Stimulated activated naive CD8-positive, alpha-beta T cell treated with anti-CD3 and anti-CD28 coated beads, Interleukin-15, amount 100 ng/mL, for 72 hours (primary cell): ENCODE measurements around the gene LAMTOR2.

Experiments used
- ATAC-seq: fragments of 150-1000 bp; cut with Tn5 transposase; 2 replicates; pipeline ENCODE4 v1.10.0; 2021; ENCODE audit warnings: mild to moderate bottlenecking, moderate library complexity
- DNase-seq, 2 donors: peaks; one replicate each; pipeline ENCODE4 v3.0.0; 2021 to 2022
- H3K27ac Mint-ChIP-seq, 2 donors: one replicate each; pipeline ENCODE4 v1.8.0; 2022; ENCODE audit warnings: mild to moderate bottlenecking in 2 of 2, mixed read lengths in 2 of 2, moderate library complexity in 2 of 2
- H3K27me3 Mint-ChIP-seq: one replicate; pipeline ENCODE4 v1.8.0; 2022; ENCODE audit warnings: mixed read lengths
- H3K4me1 Mint-ChIP-seq: one replicate; pipeline ENCODE4 v1.8.0; 2022; ENCODE audit warnings: mild to moderate bottlenecking, mixed read lengths
- H3K4me3 Mint-ChIP-seq, 2 donors: one replicate each; pipeline ENCODE4 v1.8.0; 2022; ENCODE audit warnings: mild to moderate bottlenecking in 2 of 2, mixed read lengths in 2 of 2, moderate library complexity in 1 of 2
- H3K9me3 Mint-ChIP-seq, 2 donors: one replicate each; pipeline ENCODE4 v1.8.0; 2022; ENCODE audit warnings: mixed read lengths in 2 of 2

LAMTOR2 gene

GRCh38 chr1:156097499-156098178 lies 43.1 kb downstream of the LAMTOR2 start:
- Mint-ChIP-seq H3K27ac (peak overlapping the region; percentile 94 to 95), H3K9me3 (no peaks in the 10 kb centered on the region), H3K27me3 (peaks cover 34% of the 10 kb centered on the region), H3K4me1 (peaks cover 72% of the 10 kb centered on the region), H3K4me3 (peak overlapping the region; percentile 49 to 78)
- ATAC-seq = peak; percentile 42
- peak; percentile 44 to 72 for DNase-seq

DNA sequence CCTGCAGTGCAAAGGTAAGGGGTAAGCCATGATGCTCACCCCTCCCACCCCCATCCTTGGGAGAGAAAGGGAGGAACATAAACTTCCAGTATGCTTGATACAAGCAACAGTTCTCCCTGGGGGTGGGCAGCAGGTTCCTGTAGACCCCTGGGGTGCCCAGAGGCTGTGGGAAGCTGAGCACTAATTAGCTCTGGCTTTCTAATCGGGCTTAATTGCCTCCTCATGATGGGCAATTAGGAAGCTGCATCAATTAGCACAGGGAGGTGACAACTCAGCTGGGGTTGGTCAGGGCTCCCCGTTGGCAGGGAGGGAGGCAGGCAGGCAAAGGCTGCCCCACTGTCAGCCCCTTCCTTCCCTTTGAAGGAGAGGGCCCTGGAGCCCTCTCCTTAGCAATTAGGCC lies 44.2 kb downstream of the LAMTOR2 start:
- DNase-seq = no peak
- ATAC-seq = no peak
- Mint-ChIP-seq H3K27me3 (peaks cover 39% of the 10 kb centered on the region), H3K4me1 (peaks cover 80% of the 10 kb centered on the region), H3K27ac (peak overlapping the region in 1 of 2 donors; percentile 6), H3K9me3 (no peaks in the 10 kb centered on the region), H3K4me3 (no peak overlapping the region)

- no peak overlapping the region for H3K4me3 Mint-ChIP-seq
- DNase-seq (no peak), ATAC-seq (no peak)
- no peaks in the 10 kb centered on the region for H3K9me3 Mint-ChIP-seq
- H3K27ac Mint-ChIP-seq = no peak overlapping the region
- H3K4me1 Mint-ChIP-seq = peaks cover 83% of the 10 kb centered on the region
- peaks cover 37% of the 10 kb centered on the region for H3K27me3 Mint-ChIP-seq
These were observed 44.7 kb downstream of the LAMTOR2 start for GRCh38 chr1:156099282-156099681.

DNA sequence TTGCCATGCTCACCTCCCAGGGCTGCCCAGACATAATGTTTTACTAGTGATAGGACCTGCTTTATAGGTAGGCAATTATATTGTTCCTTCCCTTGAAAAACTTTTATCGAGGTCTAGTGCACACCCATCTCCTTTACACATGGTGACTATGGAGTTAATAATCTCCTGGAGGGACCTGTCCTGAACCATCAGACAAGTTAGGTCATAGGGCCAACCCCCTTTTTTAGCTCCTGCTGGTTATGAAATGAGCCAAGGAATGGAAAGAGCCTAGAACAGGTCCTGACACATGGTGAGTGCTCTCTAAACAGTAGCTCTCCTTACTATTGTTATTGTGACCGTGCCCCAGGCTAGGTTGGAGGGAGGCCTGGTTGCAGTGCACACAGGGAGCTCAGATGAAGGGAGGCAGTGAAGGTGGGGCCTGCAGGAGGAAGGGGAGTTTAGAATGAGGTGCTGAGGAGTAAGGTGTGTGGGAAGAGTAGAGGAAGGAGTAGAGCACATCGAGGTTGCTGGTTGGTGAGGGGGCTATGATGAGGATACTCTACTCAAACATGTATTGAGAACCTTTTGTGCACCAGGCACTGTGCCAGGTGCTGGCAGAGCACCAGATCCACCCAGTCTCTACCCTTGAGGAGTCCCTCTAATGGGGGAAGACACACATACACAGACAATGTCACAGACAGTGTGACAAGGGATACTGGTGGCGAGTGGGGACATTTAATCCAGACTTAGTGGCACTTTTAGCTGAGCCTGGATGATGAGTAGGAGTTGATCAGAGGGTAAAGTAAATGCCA lies 45.8 kb downstream of the LAMTOR2 start:
- Mint-ChIP-seq H3K4me3 (no peak overlapping the region), H3K27ac (peak overlapping the region; percentile 1 to 19), H3K9me3 (no peaks in the 10 kb centered on the region), H3K27me3 (peaks cover 34% of the 10 kb centered on the region), H3K4me1 (peaks cover 92% of the 10 kb centered on the region)
- no peak for ATAC-seq
- no peak for DNase-seq

DNA sequence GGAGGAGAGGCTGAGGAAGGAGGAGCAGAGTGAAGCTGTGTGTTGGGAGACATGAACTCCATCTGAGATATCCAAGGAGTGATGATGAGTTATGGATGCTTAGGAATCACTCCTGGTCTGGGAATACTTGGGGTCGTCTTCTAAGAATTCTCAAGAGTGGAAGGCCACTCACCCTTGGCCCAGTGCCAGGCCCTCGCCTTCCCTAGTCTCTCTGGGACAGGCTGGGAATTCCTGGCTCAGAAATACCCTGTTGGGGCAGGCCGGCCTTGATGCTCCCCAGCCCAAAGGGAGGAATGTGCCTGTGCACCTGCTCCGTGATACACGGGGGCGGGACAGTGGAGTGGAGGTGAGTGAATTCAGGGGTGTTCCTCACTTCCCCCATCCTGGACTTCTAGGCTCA lies 47.3 kb downstream of the LAMTOR2 start:
- Mint-ChIP-seq H3K9me3 (no peaks in the 10 kb centered on the region), H3K27me3 (peaks cover 34% of the 10 kb centered on the region), H3K27ac (no peak overlapping the region), H3K4me1 (peaks cover 92% of the 10 kb centered on the region), H3K4me3 (no peak overlapping the region)
- no peak for DNase-seq
- no peak for ATAC-seq

DNA sequence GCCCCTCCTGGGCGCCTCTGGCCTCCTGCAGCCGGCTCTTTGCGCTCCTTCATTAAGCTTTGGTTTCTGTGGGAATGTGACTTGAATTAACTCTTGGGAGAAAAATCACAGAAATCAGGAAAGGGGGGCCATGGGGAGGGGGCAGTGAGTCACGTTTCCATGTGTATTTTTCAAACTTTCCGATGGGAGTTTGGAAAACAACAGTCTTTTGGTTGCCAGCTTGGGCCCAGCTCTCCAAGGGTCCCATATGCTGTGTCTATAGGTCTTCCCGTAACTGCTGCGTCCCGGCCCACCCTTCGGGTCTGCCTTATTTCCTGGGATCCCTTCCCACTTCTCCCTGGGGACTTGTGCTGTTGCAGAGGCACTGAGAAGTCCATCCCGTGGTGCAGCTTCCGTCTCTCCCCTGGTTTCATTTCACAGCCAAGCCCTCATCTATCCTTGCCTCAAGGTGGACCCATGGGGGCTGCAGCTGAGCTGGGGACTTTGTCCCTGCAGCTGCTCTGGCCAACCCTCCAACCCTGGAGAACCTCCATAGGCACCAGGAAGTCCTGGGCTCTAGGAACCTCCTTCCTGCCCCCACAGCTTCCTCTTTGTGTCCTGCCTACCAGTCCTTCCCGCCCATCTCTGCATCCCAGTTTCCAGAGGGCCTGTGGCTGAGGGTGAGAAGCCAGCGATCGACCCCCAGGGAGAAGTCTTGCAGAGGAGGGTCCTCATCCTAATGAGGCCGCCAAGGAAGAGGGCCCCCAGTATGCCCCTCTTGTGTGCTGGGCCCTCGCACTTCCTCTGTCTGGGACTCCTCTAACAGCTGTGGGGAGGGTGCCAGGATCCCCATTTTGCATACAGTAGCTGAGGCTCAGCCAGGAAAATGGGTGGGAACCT lies 48.3 kb downstream of the LAMTOR2 start:
- peaks cover 34% of the 10 kb centered on the region for H3K27me3 Mint-ChIP-seq
- H3K4me3 Mint-ChIP-seq = peak overlapping the region; percentile 27 to 48
- peak overlapping the region in 1 of 2 donors; percentile 23 for H3K27ac Mint-ChIP-seq
- H3K4me1 Mint-ChIP-seq = peaks cover 92% of the 10 kb centered on the region
- ATAC-seq (no peak), DNase-seq (no peak)
- H3K9me3 Mint-ChIP-seq = no peaks in the 10 kb centered on the region

- H3K4me1 Mint-ChIP-seq = peaks cover 92% of the 10 kb centered on the region
- peak overlapping the region; percentile 92 to 94 for H3K27ac Mint-ChIP-seq
- peak in 1 of 2 donors; percentile 61 for DNase-seq
- ATAC-seq = peak; percentile 32
- H3K4me3 Mint-ChIP-seq = peak overlapping the region; percentile 27 to 48
- H3K27me3 Mint-ChIP-seq = peaks cover 34% of the 10 kb centered on the region
- no peaks in the 10 kb centered on the region for H3K9me3 Mint-ChIP-seq
These were observed 49.0 kb downstream of the LAMTOR2 start for GRCh38 chr1:156103521-156103947.

- Mint-ChIP-seq H3K27me3 (peaks cover 34% of the 10 kb centered on the region), H3K4me3 (peak overlapping the region; percentile 27 to 48), H3K9me3 (no peaks in the 10 kb centered on the region), H3K4me1 (peaks cover 92% of the 10 kb centered on the region), H3K27ac (peak overlapping the region; percentile 92 to 94)
- DNase-seq (peak in 1 of 2 donors; percentile 47), ATAC-seq (no peak)
These were observed 49.7 kb downstream of the LAMTOR2 start for GRCh38 chr1:156104065-156104810.

GRCh38 chr1:156104861-156105832 lies 50.6 kb downstream of the LAMTOR2 start:
- peaks cover 91% of the 10 kb centered on the region for H3K4me1 Mint-ChIP-seq
- H3K9me3 Mint-ChIP-seq = no peaks in the 10 kb centered on the region
- ATAC-seq (no peak), DNase-seq (no peak)
- H3K27me3 Mint-ChIP-seq = peaks cover 31% of the 10 kb centered on the region
- H3K27ac Mint-ChIP-seq = peak overlapping the region; percentile 96 to 98
- H3K4me3 Mint-ChIP-seq = peak overlapping the region; percentile 77 to 79

GRCh38 chr1:156106624-156107488 lies 52.3 kb downstream of the LAMTOR2 start:
- no peaks in the 10 kb centered on the region for H3K9me3 Mint-ChIP-seq
- peaks cover 75% of the 10 kb centered on the region for H3K4me1 Mint-ChIP-seq
- H3K27me3 Mint-ChIP-seq = peaks cover 24% of the 10 kb centered on the region
- H3K27ac Mint-ChIP-seq = peak overlapping the region; percentile 96 to 98
- H3K4me3 Mint-ChIP-seq = peak overlapping the region; percentile 77 to 79
- ATAC-seq (peak; percentile 11), DNase-seq (peak in 1 of 2 donors; percentile 45)

GRCh38 chr1:156108057-156108456 lies 53.5 kb downstream of the LAMTOR2 start:
- ATAC-seq (no peak), DNase-seq (no peak)
- H3K4me1 Mint-ChIP-seq = peaks cover 71% of the 10 kb centered on the region
- H3K27ac Mint-ChIP-seq = no peak overlapping the region
- H3K27me3 Mint-ChIP-seq = peaks cover 30% of the 10 kb centered on the region
- no peak overlapping the region for H3K4me3 Mint-ChIP-seq
- H3K9me3 Mint-ChIP-seq = no peaks in the 10 kb centered on the region
